ENCODE measurements around the gene MUC5AC. TPM values are rescaled to one million over a fixed set of nuclear protein-coding genes. Genes with fewer than 3 reads are reported as not detected.

The MUC5AC gene
- total and polyA plus RNA-seq, 2 donors (not counting 1 experiment from before 2014, with no cell fraction given): not detected

DNA sequence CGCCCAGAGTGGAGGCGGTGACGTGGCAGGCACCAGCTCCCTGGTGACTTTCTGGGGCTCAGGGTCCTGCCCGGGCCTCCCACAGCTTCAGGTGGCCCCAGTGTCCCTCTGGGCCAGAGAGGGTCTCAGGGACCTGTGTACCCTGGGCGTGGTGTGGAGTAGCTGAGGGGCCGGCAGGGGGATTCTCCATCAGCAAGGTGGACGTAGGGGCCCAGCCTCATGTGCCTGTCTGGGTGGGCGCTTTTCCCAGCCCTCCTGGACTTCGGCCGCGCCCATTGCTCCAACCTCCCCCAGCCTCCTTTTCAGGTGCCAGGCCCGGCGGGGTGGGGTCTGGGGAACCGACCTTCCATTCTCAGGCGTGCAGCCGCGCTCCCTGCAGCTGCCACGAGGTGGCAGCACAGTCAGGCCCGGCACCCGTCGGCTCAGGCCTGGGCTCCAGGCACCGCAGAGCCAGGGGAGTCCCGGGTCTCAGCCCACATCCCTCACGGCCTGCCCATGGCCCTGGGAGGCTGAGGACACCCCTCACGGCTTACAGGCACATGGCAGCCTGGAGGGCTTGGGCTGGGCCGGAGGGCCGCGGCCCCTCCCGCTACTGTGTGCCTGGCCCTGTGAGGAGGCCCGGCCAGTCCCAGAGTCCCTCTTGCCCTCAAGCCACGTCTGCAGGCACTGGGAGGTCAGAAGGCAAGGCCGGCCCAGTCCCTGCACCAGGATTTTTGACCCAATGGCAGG is 45.2 kb downstream of the MUC5AC start:
- TF ChIP-seq, protein P1, sequence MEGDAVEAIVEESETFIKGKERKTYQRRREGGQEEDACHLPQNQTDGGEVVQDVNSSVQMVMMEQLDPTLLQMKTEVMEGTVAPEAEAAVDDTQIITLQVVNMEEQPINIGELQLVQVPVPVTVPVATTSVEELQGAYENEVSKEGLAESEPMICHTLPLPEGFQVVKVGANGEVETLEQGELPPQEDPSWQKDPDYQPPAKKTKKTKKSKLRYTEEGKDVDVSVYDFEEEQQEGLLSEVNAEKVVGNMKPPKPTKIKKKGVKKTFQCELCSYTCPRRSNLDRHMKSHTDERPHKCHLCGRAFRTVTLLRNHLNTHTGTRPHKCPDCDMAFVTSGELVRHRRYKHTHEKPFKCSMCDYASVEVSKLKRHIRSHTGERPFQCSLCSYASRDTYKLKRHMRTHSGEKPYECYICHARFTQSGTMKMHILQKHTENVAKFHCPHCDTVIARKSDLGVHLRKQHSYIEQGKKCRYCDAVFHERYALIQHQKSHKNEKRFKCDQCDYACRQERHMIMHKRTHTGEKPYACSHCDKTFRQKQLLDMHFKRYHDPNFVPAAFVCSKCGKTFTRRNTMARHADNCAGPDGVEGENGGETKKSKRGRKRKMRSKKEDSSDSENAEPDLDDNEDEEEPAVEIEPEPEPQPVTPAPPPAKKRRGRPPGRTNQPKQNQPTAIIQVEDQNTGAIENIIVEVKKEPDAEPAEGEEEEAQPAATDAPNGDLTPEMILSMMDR (conservative IDR thresholded peaks at IDR 0.05 in 1 of 2, IDR thresholded peaks at IDR 0.05 in 1 of 2; ENCODE audit: low read depth in 1 of 2, low read length in 2 of 2): peak; percentile 69 to 71
- TF ChIP-seq EZH2 (IDR thresholded peaks at IDR 0.05; ENCODE audit: low read length, missing control alignments): no peak
- Histone ChIP-seq H3K27me3 (ENCODE audit: control insufficient read depth, insufficient read depth, low read length) (no peaks in the 10 kb centered on the region), H2AFZ (ENCODE audit: low read length) (no peak overlapping the region), H3K27ac (ENCODE audit: insufficient read depth, low read length) (no peak overlapping the region), H3K4me3 (replicated peaks in 1 of 4; ENCODE audit: control extremely low read depth in 1 of 4, insufficient read depth in 1 of 4, low read depth in 3 of 4, low read length in 4 of 4) (no peak overlapping the region), H3K36me3 (ENCODE audit: control insufficient read depth, insufficient read depth, low read length) (no peaks in the 10 kb centered on the region), H3K79me2 (ENCODE audit: control insufficient read depth, insufficient read depth, low read length) (no peaks in the 10 kb centered on the region), H3K4me2 (ENCODE audit: extremely low read depth, insufficient read depth, low read length) (no peak overlapping the region), H3K9ac (ENCODE audit: insufficient read depth, low read length) (no peak overlapping the region), H3K9me3 (ENCODE audit: control insufficient read depth, insufficient read depth, low read depth, low read length) (no peaks in the 10 kb centered on the region), H3K4me1 (ENCODE audit: control insufficient read depth, extremely low read depth, insufficient read depth, low read length) (no peaks in the 10 kb centered on the region), H4K20me1 (ENCODE audit: control insufficient read depth, extremely low read depth, insufficient read depth, low read length) (no peaks in the 10 kb centered on the region)
- DNase-seq (ENCODE audit: low read depth in 2 of 2): peak; percentile 7 to 9

DNA sequence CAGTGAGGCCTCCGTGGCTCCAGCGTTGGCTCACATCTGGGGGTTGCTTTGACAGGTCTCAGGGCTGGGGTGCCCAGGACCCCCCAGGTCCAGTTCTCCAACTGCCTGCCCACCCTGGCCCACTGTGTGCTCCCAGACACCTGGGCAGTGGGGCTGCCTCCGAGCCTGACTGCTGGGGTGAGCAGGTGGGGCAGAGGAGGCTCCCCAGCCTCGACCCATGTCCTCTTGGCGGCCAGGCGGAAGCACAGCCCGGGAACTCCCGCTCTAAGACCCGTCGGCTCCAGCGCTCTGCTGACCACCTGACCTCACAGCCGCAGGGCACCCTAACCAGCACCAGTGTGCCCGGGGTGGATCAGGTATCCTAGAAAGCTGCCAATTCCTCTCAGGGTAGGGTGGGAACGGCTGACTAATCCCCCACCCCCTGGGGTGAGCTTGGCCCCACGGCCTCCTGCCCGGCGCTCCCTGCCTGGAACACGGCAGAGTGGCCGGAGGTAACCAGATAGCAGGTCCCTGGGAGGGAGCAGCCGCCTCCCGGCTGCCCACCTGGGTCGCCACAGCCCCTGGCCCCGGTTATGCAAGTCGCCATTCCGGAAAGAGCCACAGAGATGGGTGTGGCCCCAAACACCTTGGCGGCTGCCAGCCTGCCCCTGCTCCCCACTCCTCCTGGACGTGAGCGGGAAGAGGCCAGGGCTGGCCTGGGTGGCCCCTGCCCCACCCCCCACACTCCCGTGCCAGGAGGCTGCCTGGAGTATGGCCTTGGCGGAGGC is 45.9 kb downstream of the MUC5AC start:
- no peak overlapping the region for H3K9ac ChIP-seq (ENCODE audit: insufficient read depth, low read length)
- no peaks in the 10 kb centered on the region for H3K4me1 ChIP-seq (ENCODE audit: control insufficient read depth, extremely low read depth, insufficient read depth, low read length)
- TF ChIP-seq, protein P1 (conservative IDR thresholded peaks at IDR 0.05 in 1 of 2, IDR thresholded peaks at IDR 0.05 in 1 of 2; ENCODE audit: low read depth in 1 of 2, low read length in 2 of 2): no peak
- no peak for TF ChIP-seq EZH2 (IDR thresholded peaks at IDR 0.05; ENCODE audit: low read length, missing control alignments)
- H3K4me2 ChIP-seq (ENCODE audit: extremely low read depth, insufficient read depth, low read length): no peak overlapping the region
- no peaks in the 10 kb centered on the region for H3K9me3 ChIP-seq (ENCODE audit: control insufficient read depth, insufficient read depth, low read depth, low read length)
- no peak overlapping the region for H3K4me3 ChIP-seq (replicated peaks in 1 of 4; ENCODE audit: control extremely low read depth in 1 of 4, insufficient read depth in 1 of 4, low read depth in 3 of 4, low read length in 4 of 4)
- H3K36me3 ChIP-seq (ENCODE audit: control insufficient read depth, insufficient read depth, low read length): no peaks in the 10 kb centered on the region
- no peak overlapping the region for H3K27ac ChIP-seq (ENCODE audit: insufficient read depth, low read length)
- H2AFZ ChIP-seq (ENCODE audit: low read length): no peak overlapping the region
- no peaks in the 10 kb centered on the region for H3K27me3 ChIP-seq (ENCODE audit: control insufficient read depth, insufficient read depth, low read length)
- H4K20me1 ChIP-seq (ENCODE audit: control insufficient read depth, extremely low read depth, insufficient read depth, low read length): no peaks in the 10 kb centered on the region
- H3K79me2 ChIP-seq (ENCODE audit: control insufficient read depth, insufficient read depth, low read length): no peaks in the 10 kb centered on the region
- DNase-seq (ENCODE audit: low read depth in 2 of 2): no peak

DNA sequence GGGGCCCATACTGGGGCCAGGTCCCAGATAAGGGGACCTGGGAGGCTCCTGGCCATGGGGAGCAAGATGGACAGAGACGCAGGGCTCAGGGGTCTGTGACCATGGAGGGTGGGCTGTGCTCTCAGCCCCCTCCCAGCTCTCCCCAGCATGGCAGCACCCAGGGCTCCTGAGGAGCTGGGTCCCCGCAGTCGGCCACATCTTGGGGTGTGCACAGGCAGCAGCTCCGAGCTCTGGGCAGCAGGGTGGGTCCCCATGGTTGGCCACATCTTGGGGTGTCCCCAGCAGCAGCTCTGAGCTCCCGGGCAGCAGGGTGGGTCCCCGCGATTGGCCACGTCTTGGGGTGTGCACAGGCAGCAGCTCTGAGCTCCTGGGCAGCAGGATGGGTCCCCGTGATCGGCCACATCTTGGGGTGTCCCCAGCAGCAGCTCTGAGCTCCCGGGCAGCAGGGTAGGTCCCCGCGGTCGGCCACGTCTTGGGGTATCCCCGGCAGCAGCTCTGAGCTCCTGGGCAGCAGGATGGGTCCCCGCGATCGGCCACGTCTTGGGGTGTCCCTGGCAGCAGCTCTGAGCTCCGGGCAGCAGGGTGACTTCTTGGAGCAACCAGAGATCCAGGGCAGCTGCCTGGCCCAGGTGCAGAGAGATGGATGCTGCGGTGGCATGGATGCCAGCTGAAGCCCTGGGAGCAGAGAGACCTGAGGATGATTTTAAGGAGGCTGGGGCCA is 46.8 kb downstream of the MUC5AC start:
- no peak overlapping the region for H3K27ac ChIP-seq (ENCODE audit: insufficient read depth, low read length)
- TF ChIP-seq, protein P1 (conservative IDR thresholded peaks at IDR 0.05 in 1 of 2, IDR thresholded peaks at IDR 0.05 in 1 of 2; ENCODE audit: low read depth in 1 of 2, low read length in 2 of 2): no peak
- TF ChIP-seq EZH2 (IDR thresholded peaks at IDR 0.05; ENCODE audit: low read length, missing control alignments): no peak
- H2AFZ ChIP-seq (ENCODE audit: low read length): no peak overlapping the region
- H3K27me3 ChIP-seq (ENCODE audit: control insufficient read depth, insufficient read depth, low read length): no peaks in the 10 kb centered on the region
- H3K4me3 ChIP-seq (replicated peaks in 1 of 4; ENCODE audit: control extremely low read depth in 1 of 4, insufficient read depth in 1 of 4, low read depth in 3 of 4, low read length in 4 of 4): no peak overlapping the region
- no peak overlapping the region for H3K9ac ChIP-seq (ENCODE audit: insufficient read depth, low read length)
- no peak overlapping the region for H3K4me2 ChIP-seq (ENCODE audit: extremely low read depth, insufficient read depth, low read length)
- no peaks in the 10 kb centered on the region for H3K79me2 ChIP-seq (ENCODE audit: control insufficient read depth, insufficient read depth, low read length)
- H4K20me1 ChIP-seq (ENCODE audit: control insufficient read depth, extremely low read depth, insufficient read depth, low read length): no peaks in the 10 kb centered on the region
- DNase-seq (ENCODE audit: low read depth in 2 of 2): no peak
- no peaks in the 10 kb centered on the region for H3K9me3 ChIP-seq (ENCODE audit: control insufficient read depth, insufficient read depth, low read depth, low read length)
- no peaks in the 10 kb centered on the region for H3K36me3 ChIP-seq (ENCODE audit: control insufficient read depth, insufficient read depth, low read length)
- H3K4me1 ChIP-seq (ENCODE audit: control insufficient read depth, extremely low read depth, insufficient read depth, low read length): no peaks in the 10 kb centered on the region
